Measurements from ENCODE around the gene PTBP1.

PTBP1 gene

GRCh38 chr19:772730-773436, 24.4 kb upstream of the PTBP1 start:
- no peak for DNase-seq (ENCODE audit: low read depth in 2 of 2)

DNA sequence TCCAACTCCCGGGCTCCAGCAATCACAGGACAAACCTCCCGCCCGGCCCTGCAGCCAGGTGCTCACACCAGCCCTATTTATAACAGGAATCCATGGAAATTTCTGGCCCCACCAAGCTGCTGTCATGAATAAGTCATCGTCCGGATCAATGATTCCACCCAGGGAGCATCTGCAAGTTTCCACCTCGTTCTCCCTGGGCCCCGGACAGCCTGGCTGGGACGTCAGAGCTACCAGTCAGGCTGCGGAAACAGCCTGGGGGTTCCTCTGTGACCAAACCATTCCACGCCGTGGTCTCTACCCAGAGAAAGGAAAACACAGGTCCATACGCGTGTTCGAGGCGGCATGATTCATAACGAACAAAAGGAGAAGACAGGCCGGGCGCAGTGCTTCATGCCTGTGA, 20.7 kb upstream of the PTBP1 start:
- no peak for DNase-seq (ENCODE audit: low read depth in 2 of 2)

DNA sequence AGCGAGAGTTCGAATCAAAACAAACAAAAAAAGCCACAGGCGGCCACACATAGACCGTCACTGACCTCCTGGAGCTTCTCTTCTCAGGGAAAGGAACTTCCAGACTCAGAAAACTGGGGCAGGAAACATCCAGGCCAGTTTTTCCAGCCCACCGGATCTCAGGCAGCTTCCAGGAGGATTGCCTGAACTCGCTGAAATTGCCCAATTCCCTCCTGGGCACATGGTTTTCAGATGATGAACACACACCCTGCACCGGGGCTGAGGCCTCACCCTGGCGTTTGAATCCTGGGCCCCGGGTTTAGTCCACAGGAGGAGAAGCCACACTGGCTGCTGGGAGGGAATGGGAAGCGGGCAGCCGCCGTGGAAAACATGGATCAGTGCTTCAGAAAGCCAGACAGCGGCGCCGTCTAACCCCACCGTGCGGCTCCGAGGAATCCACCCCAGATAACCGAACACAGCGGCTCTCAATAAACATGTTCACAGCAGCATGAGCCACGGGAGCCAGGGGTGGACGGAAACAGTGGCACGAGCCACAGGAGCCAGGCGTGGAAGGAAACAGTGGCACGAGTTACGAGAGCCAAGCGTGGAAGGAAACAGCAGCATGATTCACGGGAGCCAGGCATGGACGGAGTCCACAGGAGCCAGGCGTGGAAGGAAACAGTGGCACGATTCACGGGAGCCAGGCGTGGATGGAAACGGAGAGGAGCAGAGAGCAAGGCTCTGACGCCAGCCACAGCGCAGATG, 18.2 kb upstream of the PTBP1 start:
- no peak for DNase-seq (ENCODE audit: low read depth in 2 of 2)

DNA sequence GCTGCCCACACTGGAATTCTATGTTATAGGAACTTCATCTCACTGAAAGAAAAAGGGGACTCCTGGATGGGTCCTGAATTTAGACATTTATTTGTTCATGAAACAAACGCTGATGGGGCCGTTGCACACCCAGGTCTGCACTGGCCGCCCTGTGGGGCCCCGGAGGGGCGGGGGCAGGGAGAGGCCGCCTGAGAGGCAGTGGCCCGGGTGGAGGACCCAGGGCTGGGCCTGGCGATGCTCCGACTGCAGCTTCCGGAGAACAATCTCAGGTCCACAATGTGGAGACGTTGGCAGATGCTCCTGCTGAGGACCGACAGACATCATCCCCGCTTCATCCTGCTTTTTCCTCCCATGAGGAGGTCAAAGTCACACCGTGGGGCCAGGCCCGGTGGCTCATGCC, 16.3 kb upstream of the PTBP1 start:
- no peak for DNase-seq (ENCODE audit: low read depth in 2 of 2)

DNA sequence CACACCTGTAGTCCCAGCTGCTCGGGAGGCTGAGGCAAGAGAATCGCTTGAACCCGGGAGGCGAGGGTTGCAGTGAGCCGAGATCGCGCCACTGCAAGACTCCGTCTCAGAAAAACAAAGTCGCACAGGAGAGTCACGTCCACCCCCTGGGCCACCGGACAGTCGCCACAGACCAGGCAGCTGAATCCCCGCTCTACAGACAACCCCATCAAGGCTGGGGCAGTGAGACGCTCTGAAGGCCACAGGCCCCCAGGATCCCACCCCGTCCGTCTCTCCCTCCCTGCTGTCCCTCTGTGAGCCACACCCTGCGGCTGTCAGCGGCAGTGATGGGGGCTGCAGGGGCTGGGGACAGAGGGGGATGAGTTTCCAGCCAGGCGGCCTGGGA, 15.5 kb upstream of the PTBP1 start:
- DNase-seq (ENCODE audit: low read depth in 2 of 2), result no peak

- DNase-seq (ENCODE audit: low read depth in 2 of 2), result no peak
Observed at GRCh38 chr19:782185-782877, 14.9 kb upstream of the PTBP1 start.

DNA sequence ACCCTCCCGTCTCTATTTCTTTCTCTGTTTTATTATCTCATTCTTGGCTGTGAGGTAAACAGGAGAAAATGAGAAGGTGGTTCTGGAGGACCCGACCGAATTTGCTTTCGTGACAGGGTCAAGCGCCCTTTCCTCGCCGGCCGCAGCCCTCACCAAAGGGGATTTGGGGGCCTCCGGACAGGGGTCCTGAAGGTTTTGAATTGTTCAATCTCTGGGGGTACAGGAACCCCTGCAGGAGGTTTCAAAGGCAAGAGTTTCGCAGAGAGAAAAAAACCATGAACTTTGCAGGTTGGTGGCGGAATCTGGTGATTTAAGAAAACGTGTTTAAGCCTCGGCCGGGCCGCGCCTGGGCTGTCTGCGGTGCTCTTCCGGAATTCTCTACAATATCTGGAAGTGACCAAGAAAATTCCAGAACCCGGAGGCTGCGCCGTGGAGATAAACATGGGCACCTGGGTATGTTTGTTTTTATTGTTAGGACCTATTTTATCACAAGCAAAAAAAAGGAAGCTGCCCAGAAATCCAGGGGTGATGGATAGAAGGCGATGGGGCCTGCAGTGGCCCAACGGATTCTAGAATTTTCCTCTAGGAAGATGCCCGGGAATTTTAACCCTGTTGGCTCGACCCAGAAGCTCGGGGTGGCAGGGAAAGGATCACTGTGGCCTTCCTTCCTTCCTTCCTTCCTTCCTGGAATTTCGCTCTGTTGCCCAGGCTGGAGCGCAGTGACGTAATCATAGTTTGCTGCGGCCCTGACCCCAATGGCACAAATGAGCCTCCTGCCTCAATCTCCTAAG, 14.2 kb upstream of the PTBP1 start:
- no peak for DNase-seq (ENCODE audit: low read depth in 2 of 2)

- no peak for DNase-seq (ENCODE audit: low read depth in 2 of 2)
Observed at GRCh38 chr19:784541-784940, 12.7 kb upstream of the PTBP1 start.

DNA sequence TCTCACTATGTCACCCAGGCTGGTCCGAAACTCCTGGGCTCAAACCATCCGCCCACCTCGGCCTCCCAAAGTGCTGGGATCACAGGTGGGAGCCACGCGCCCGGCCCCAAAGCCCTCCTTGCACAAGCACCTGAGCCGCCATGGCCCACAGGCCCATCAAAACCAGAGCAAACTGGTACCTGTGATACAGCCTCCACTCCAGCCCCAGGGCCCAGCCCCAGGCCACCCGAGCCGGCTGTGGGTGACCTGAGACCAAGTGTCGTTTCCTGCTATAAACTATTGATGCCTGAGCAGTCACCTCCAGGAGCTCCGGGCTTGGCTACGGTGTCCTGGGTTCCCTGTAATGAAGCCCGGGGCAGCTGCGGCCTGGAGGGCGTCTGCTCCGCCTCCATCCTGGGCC, 9.7 kb upstream of the PTBP1 start:
- DNase-seq (ENCODE audit: low read depth in 2 of 2), result no peak

- DNase-seq (ENCODE audit: low read depth in 2 of 2), result no peak
Observed at GRCh38 chr19:788686-788982, 8.6 kb upstream of the PTBP1 start.

DNA sequence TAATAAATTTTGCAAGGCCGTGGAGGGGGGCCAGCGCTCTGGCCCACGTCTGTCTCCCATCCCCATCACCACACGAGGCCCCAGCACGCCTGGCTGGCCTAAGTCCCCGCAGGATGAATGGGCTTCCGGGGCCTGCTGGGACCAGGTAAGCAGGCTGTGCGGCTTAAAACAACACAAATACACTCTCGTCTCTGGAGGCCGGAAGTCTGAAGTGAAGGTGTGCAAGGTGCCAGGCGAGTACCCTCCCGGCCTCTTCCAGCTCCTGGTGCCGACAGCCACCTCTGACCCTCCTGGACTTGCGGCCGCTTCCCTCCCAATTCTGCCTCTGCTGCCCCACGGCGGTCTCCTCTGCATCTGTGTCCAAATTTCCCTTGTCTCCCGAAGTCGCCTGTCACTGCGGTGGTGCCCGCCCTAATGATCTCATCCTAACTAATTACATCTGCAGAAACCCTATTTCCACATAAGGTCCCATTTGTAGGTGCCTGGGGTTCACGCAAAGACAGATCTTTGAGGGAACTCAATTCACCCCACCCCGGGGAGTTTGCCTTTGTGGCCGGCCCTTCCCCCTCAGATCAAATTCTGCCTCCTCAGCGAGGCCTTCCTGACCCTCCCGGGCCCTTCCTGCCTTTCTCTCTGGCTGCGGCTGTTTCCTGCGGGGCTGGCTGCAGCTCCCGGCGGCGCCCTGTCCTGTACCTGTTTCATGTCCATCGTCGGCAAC, 8.1 kb upstream of the PTBP1 start:
- DNase-seq (ENCODE audit: low read depth in 2 of 2), result no peak

GRCh38 chr19:789701-790060, 7.6 kb upstream of the PTBP1 start:
- no peak for DNase-seq (ENCODE audit: low read depth in 2 of 2)

DNA sequence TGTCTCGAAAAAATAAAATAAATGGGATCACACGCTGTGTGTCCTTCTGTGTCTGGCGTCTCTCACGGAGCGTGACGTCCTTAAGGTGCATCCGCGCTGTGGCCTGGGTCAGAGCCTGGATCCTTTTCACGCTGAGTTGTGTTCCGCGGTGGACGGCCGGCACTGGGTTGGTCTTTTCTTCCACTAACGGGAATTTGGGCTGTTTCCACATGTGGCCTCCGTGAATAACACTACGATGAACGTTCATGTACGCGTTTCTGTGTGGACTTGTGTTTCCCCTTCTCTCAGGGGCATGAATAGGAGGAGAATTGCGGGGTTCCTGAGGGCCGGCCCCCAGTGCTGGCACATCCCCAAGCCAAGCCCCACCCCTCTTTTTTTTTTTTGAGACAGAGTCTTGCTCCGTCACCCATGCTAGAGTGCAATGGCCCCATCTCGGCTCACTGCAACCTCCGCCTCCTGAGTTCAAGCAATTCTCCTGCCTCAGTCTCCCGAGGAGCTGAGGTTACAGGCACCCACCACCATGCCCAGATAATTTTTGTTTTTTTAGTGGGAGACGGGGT, 6.2 kb upstream of the PTBP1 start:
- no peak for DNase-seq (ENCODE audit: low read depth in 2 of 2)

DNA sequence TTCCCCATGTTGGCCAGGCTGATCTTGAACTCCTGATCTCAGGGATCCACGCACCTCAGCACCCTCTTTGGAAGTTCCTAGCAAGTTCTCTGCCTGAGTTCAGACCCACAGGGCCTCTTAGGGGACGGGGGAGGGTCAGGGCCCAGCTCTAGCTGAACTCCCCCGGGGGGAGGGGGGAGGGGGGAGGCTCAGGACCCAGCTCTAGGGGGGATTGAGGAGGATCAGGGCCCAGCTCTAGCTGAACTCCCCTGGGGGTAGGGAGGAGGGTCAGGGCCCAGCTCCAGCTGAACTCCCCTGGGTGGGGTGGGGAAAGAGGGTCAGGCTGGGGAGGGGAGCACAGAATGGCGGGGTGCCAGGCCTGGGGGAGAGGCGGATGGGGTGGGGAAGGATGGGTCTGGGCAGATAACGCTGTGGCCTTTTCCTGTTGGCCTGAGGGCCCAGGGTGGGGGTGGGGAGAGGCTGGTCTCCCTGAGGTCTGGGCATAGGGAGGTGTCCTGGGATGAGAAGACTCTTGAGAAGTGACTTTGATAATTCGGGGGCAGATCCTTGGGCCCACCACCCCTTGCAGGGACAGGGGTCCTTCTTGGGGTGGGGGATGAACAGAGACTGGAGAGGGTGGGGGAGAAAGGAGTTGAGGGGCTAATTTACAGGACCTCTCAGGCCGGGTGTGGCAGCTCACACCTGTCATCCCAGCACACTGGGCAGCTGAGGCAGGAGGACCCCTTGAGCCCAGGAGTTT, 5.5 kb upstream of the PTBP1 start:
- DNase-seq (ENCODE audit: low read depth in 2 of 2), result no peak

DNA sequence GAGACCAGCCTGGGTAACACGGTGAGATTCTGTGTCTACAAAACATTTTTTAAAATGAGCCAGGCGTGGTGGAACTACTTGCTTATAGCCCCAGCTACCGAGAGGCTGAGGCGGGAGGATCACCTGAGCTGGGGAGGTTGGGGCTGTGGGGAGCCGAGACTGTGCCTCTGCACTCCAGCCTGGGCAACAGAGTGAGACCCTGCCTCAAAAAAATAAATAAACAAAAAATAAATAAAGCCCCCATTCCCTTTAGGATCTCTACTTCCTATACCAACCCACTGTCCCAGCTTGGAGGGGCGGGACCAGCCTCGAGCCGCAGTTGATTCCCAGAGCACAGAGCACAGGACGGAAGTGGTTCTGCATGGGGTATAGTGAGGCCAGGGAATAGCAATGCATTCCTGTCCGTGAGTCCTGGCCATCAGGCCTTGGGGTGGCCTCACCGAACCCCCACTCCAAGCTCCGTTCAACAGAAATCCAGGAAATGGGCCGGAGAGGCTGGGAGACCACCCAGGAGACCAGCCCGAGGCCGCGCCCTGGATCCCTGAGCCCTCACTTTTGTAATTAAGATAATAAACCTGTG, 4.9 kb upstream of the PTBP1 start:
- DNase-seq (ENCODE audit: low read depth in 2 of 2), result no peak

DNA sequence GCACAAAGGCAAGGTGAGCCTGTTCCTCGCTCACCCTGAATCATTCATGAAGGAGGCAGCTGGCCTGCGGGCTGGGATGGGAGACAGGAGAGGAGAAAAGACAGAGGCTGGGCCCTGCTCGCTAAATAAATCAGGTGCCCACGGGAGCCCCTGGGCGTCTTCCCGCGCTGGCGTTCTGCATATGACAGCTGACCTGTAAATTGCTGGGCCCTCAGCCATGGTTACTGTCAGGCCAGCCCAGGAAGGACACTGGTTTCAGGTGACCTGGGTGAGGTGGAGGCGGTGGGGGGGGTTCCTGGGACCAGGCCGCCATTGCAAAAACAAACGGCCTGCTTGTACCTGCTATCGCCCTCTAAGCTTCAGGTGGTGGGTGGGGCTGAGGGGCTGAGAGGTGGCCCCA, 3.4 kb upstream of the PTBP1 start:
- DNase-seq (ENCODE audit: low read depth in 2 of 2), result no peak

DNA sequence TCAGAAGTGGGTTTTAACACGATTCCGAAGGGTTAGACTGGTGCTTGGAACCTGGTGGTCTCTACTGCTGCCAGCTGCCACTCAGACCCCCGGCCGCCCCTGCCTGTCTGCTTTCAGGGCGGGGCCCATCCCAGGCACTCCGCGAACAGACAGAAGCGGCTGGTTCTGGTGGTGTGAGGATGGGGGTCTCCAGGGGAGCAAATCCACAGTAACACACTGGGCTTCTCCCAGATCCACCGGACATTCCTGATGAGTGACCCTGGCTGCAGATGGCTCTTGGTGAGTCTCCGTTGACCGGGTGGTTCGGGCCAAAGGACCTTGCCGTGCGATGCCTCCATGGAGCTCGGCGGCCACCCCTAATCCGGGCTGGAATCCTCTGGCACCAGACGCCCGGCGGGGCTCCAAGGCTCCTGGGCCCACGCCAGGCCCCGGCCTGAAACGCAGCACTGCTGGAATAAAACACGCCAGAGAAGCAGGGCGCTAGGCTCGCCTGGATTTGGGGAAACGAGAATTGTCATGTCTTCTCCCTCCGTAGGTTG, 2.1 kb upstream of the PTBP1 start:
- DNase-seq (ENCODE audit: low read depth in 2 of 2), result no peak

DNA sequence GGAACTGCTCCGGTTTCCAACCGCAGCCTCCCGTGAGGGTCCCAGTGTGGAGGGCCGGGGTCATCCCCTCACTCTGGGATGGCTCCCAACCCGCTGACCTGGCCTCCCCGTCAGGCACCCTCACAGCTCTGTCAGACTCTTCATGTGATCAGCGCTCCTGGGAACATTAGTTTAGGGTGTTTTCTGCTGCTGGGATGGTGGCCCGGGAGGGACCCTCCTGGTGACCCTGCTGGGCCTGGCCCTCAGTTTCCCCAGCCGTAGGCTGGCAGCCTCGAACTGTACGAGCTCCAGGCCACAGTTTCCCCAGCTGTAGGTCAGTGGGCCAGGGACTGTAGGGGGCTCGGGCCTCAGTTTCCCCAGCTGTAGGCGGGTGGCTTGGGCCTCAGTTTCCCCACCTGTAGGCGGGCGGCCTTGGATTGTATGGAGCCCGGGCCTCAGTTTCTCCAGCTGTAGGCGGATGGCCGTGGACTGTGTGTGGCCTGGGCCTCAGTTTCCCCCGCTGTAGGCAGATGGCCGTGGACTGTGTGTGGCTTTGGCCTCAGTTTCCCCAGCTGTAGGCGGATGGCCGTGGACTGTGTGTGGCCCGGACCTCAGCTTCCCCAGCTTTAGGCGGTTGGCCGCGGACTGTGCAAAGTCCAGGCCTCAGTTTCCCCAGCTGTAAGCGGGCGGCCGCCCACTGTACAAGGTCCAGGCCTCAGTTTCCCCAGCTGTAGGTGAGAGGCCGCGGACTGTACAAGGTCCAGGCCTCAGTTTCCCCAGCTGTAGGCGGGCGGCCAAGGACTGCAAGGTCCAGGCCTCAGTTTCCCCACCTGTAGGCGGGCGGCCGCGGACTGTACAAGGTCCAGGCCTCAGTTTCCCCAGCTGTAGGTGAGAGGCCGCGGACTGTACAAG, 1.3 kb upstream of the PTBP1 start:
- DNase-seq (ENCODE audit: low read depth in 2 of 2), result no peak
